ENCODE measurements around the gene ILKAP.

ILKAP gene

GRCh38 chr2:238237431-238238135 is 34.1 kb upstream of the ILKAP start:
- no peak for DNase-seq (ENCODE audit: low read depth in 2 of 2)

GRCh38 chr2:238236571-238236970 is 33.1 kb upstream of the ILKAP start:
- no peak for DNase-seq (ENCODE audit: low read depth in 2 of 2)

- DNase-seq (ENCODE audit: low read depth in 2 of 2), result no peak
Measured at GRCh38 chr2:238235856-238236255, 32.4 kb upstream of the ILKAP start.

GRCh38 chr2:238235331-238235732 is 31.8 kb upstream of the ILKAP start:
- no peak for DNase-seq (ENCODE audit: low read depth in 2 of 2)

- DNase-seq (ENCODE audit: low read depth in 2 of 2), result no peak
Measured at GRCh38 chr2:238233625-238234024, 30.1 kb upstream of the ILKAP start.

GRCh38 chr2:238231809-238232208 is 28.3 kb upstream of the ILKAP start:
- no peak for DNase-seq (ENCODE audit: low read depth in 2 of 2)

GRCh38 chr2:238231251-238231793 is 27.8 kb upstream of the ILKAP start:
- DNase-seq (ENCODE audit: low read depth in 2 of 2), result peak; percentile 54 to 57

GRCh38 chr2:238230699-238231098 is 27.2 kb upstream of the ILKAP start:
- DNase-seq (ENCODE audit: low read depth in 2 of 2), result no peak

- DNase-seq (ENCODE audit: low read depth in 2 of 2), result no peak
Measured at GRCh38 chr2:238228700-238229099, 25.2 kb upstream of the ILKAP start.

GRCh38 chr2:238227587-238228032 is 24.1 kb upstream of the ILKAP start:
- no peak for DNase-seq (ENCODE audit: low read depth in 2 of 2)

- DNase-seq (ENCODE audit: low read depth in 2 of 2), result no peak
Measured at GRCh38 chr2:238226698-238227586, 23.4 kb upstream of the ILKAP start.

- no peak for DNase-seq (ENCODE audit: low read depth in 2 of 2)
Measured at GRCh38 chr2:238225911-238226697, 22.6 kb upstream of the ILKAP start.

- no peak for DNase-seq (ENCODE audit: low read depth in 2 of 2)
Measured at GRCh38 chr2:238225121-238225520, 21.6 kb upstream of the ILKAP start.

- no peak for DNase-seq (ENCODE audit: low read depth in 2 of 2)
Measured at GRCh38 chr2:238224356-238225035, 21.0 kb upstream of the ILKAP start.

GRCh38 chr2:238220892-238221521 is 17.5 kb upstream of the ILKAP start:
- no peak for DNase-seq (ENCODE audit: low read depth in 2 of 2)

GRCh38 chr2:238220274-238220891 is 16.9 kb upstream of the ILKAP start:
- no peak for DNase-seq (ENCODE audit: low read depth in 2 of 2)

- no peak for DNase-seq (ENCODE audit: low read depth in 2 of 2)
Measured at GRCh38 chr2:238216651-238217184, 13.2 kb upstream of the ILKAP start.

GRCh38 chr2:238207006-238207405 is 3.5 kb upstream of the ILKAP start:
- no peak for DNase-seq (ENCODE audit: low read depth in 2 of 2)

GRCh38 chr2:238203973-238204683 is 633 bp upstream of the ILKAP start:
- no peak for DNase-seq (ENCODE audit: low read depth in 2 of 2)

Data from stimulated activated CD8-positive, alpha-beta memory T cell treated with anti-CD3 and anti-CD28 coated beads, Interleukin-15, amount 100 ng/mL, for 4 hours (primary cell).